ENCODE measurements around the gene MAG.

MAG gene

GRCh38 chr19:35300339-35300649 lies 8.3 kb downstream of the MAG start:
- DNase-seq: no peak

- DNase-seq: no peak
Observed at GRCh38 chr19:35301961-35302360, 10.0 kb downstream of the MAG start.

- no peak for DNase-seq
Observed at GRCh38 chr19:35302446-35302845, 10.5 kb downstream of the MAG start.

GRCh38 chr19:35303357-35303915 lies 11.5 kb downstream of the MAG start:
- no peak for DNase-seq

GRCh38 chr19:35304036-35304435 lies 12.1 kb downstream of the MAG start:
- DNase-seq: no peak

GRCh38 chr19:35305181-35305580 lies 13.2 kb downstream of the MAG start:
- no peak for DNase-seq

- DNase-seq: no peak
Observed at GRCh38 chr19:35306473-35307246, 14.7 kb downstream of the MAG start.

GRCh38 chr19:35307931-35308330 lies 16.0 kb downstream of the MAG start:
- no peak for DNase-seq

- DNase-seq: no peak
Observed at GRCh38 chr19:35308910-35309309, 16.9 kb downstream of the MAG start.

- DNase-seq: no peak
Observed at GRCh38 chr19:35309481-35310279, 17.7 kb downstream of the MAG start.

GRCh38 chr19:35310331-35310730 lies 18.4 kb downstream of the MAG start:
- DNase-seq: no peak

GRCh38 chr19:35310811-35311465 lies 19.0 kb downstream of the MAG start:
- no peak for DNase-seq

- DNase-seq: no peak
Observed at GRCh38 chr19:35311901-35312665, 20.1 kb downstream of the MAG start.

- DNase-seq: no peak
Observed at GRCh38 chr19:35313587-35313986, 21.6 kb downstream of the MAG start.

GRCh38 chr19:35314031-35314430 lies 22.1 kb downstream of the MAG start:
- DNase-seq: no peak

GRCh38 chr19:35314858-35315470 lies 23.0 kb downstream of the MAG start:
- no peak for DNase-seq

- DNase-seq: no peak
Observed at GRCh38 chr19:35315883-35316282, 23.9 kb downstream of the MAG start.

GRCh38 chr19:35316560-35316959 lies 24.6 kb downstream of the MAG start:
- no peak for DNase-seq

- DNase-seq: no peak
Observed at GRCh38 chr19:35317464-35318043, 25.6 kb downstream of the MAG start.

GRCh38 chr19:35318679-35319448 lies 26.9 kb downstream of the MAG start:
- DNase-seq: no peak

- no peak for DNase-seq
Observed at GRCh38 chr19:35320065-35320713, 28.2 kb downstream of the MAG start.
